Transverse colon (tissue), 4 donors: ENCODE measurements around the gene FNIP2. TPM values are rescaled to one million over a fixed set of nuclear protein-coding genes. Genes with fewer than 3 reads are reported as not detected.

Experiments used
- DNase-seq: peaks from one replicate; pipeline ENCODE4 v3.0.0-alpha.2; 2019
- H3K27ac ChIP-seq, 4 donors: fragments of 200-600 bp; sonication (generic); 2 replicates each; pipeline ENCODE4 v1.5.1; 2016 to 2018; ENCODE audit warnings: inconsistent platforms in 4 of 4
- H3K27me3 ChIP-seq: fragments of 200-600 bp; sonication (generic); 2 replicates; pipeline ENCODE4 v1.5.1; 2017; ENCODE audit warnings: inconsistent platforms
- H3K36me3 ChIP-seq, 4 donors: fragments of 200-600 bp; sonication (generic); 2 replicates each; pipeline ENCODE4 v1.5.1; 2017 to 2019; ENCODE audit warnings: inconsistent platforms in 4 of 4
- H3K4me1 ChIP-seq, 4 donors: fragments of 200-600 bp; sonication (generic); 2 replicates each; pipeline ENCODE4 v1.5.1; 2017 to 2020; ENCODE audit warnings: inconsistent platforms in 4 of 4
- H3K4me3 ChIP-seq, 4 donors: fragments of 200-600 bp; sonication (generic); 1 replicate in 1 of 4; 2 replicates in 3 of 4; pipeline versions ENCODE4 v1.5.1 to v1.6.1; 2017 to 2019; ENCODE audit warnings: inconsistent platforms in 4 of 4
- H3K9me3 ChIP-seq, 2 donors: fragments of 200-600 bp; sonication (generic); 2 replicates each; pipeline ENCODE4 v1.5.1; 2017 to 2019; ENCODE audit warnings: inconsistent platforms in 2 of 2
- CTCF ChIP-seq, 5 experiments: fragments of 200-600 bp in 3 of 5; fragments of 450-650 bp in 2 of 5; sonication (generic) in 3 of 5; IDR thresholded peaks; 1 replicate in 2 of 5; 2 replicates in 3 of 5; pipeline ENCODE4 v1.5.1; 2016 to 2017; ENCODE audit warnings: antibody characterized with exemption in 5 of 5, inconsistent platforms in 3 of 5, mild to moderate bottlenecking in 2 of 5, moderate library complexity in 1 of 5
- EP300 ChIP-seq: sonication (generic); formaldehyde crosslinking; IDR thresholded peaks from one replicate; pipeline ENCODE4 v1.6.1; 2017; ENCODE audit warnings: antibody characterized with exemption, low read depth
- POLR2A ChIP-seq: fragments of 450-650 bp; IDR thresholded peaks from one replicate; pipeline ENCODE4 v1.6.1; 2016; ENCODE audit warnings: antibody characterized with exemption, mild to moderate bottlenecking, moderate library complexity
- POLR2AphosphoS5 ChIP-seq, 3 donors: sonication (generic); formaldehyde crosslinking; IDR thresholded peaks; one replicate each; pipeline ENCODE4 v1.6.1; 2016; ENCODE audit warnings: antibody characterized with exemption in 3 of 3
- WGBS, 2 donors: methylation state at CpG; one replicate each; pipeline ENCODE4 v1.1.5; 2018; ENCODE audit warnings: low coverage in 1 of 2; 5-methylcytosine and 5-hydroxymethylcytosine counted together
- in situ Hi-C, 4 donors: fragments of 200-750 bp; cut with MboI; loops; one replicate each; pipeline versions ENCODE4 v1.15.0 to v1.15.1; 2017; ENCODE audit warnings: low sequenced_read_pairs in 3 of 4, low pct_ligation_motif_present in 1 of 4, low pct_unique_long_range_greater_than_20kb in 1 of 4
- intact Hi-C: fragments of 100-400 bp; cut with DNase I; formaldehyde crosslinking; loops from one replicate; pipeline ENCODE4 v1.15.1; 2023; ENCODE audit warnings: low total_unique reads
- total RNA-seq, 4 donors: library from RNA; depleted of rRNA; stranded (reverse); fragments of >200 nt; gene quantifications; one replicate each; pipeline ENCODE4 v1.1.0, GENCODE V29; 2016

Gene FNIP2
- total RNA-seq, 4 donors from 2014 or later: 47.2 to 105 (median 64.0) TPM

DNA sequence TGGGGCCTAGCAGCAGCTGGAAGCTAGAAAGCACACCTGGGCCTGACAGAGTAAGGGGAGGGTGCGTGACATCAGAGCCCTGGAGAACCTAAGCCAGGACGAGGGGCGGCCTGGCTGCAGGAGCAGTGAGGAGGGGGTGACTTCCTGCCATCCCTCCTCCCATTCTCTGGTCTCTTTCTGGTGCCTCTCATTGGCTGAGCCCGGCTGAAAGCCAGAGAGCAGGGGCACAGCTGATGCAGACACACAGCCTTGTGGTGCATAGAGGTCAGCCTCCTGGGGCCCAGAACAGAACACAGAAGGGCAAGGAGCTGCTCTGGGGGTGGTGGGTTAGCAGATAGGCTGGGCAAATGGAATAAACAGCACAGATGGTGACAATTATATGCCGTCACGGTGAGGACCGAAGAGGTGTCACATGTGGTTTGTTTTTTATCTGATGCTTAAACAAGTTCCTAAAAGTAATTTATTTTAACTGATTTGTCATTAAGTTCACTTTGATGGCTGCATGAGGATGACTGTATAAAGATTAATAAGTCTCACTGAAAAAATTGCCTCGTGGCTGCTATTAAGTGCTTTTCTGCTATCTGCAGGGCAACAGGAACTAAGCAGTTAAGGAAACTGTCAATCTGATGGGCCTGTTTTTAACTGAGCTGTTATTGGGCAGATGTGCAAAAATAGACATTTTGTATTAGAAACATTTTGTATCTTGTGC is 102.0 kb downstream of the FNIP2 start:
- intact Hi-C loops: no loop called here
- in situ Hi-C loops: loop anchor here in 3 of 4 donors (25.0 kb wide), 1 partner anchor 567 kb away; no protein-coding TSS in a partner anchor
- TF ChIP-seq POLR2AphosphoS5 (IDR thresholded peaks at IDR 0.05) (no peak), POLR2A (no peak), EP300 (no peak), CTCF (IDR thresholded peaks at IDR 0.05) (no peak)
- no peak for DNase-seq
- Histone ChIP-seq H3K36me3 (peaks cover 0 to 24% (median 11%) of the 10 kb centered on the region in 4 donors), H3K27me3 (no peaks in the 10 kb centered on the region), H3K27ac (no peak overlapping the region), H3K4me1 (no peaks in the 10 kb centered on the region), H3K9me3 (no peaks in the 10 kb centered on the region), H3K4me3 (no peak overlapping the region)
- WGBS, 2 donors: 81 to 84% methylated on average over 3 to 8 of the region's 8 CpGs

GRCh38 chr4:158871335-158871724 is 102.5 kb downstream of the FNIP2 start:
- 47 to 49% methylated on average over 3 of the region's 3 CpGs for WGBS, 2 donors
- no peaks in the 10 kb centered on the region for H3K4me1 ChIP-seq
- no peak overlapping the region for H3K4me3 ChIP-seq
- H3K27me3 ChIP-seq: no peaks in the 10 kb centered on the region
- intact Hi-C loops: no loop called here
- DNase-seq: no peak
- no peak overlapping the region for H3K27ac ChIP-seq
- H3K9me3 ChIP-seq: no peaks in the 10 kb centered on the region
- H3K36me3 ChIP-seq: peaks cover 0 to 25% (median 11%) of the 10 kb centered on the region in 4 donors
- in situ Hi-C loops: loop anchor here in 3 of 4 donors (25.0 kb wide), 1 partner anchor 566 kb away; no protein-coding TSS in a partner anchor
- no peak for TF ChIP-seq CTCF (IDR thresholded peaks at IDR 0.05)
- no peak for TF ChIP-seq POLR2AphosphoS5 (IDR thresholded peaks at IDR 0.05)
- no peak for TF ChIP-seq EP300
- TF ChIP-seq POLR2A: no peak

DNA sequence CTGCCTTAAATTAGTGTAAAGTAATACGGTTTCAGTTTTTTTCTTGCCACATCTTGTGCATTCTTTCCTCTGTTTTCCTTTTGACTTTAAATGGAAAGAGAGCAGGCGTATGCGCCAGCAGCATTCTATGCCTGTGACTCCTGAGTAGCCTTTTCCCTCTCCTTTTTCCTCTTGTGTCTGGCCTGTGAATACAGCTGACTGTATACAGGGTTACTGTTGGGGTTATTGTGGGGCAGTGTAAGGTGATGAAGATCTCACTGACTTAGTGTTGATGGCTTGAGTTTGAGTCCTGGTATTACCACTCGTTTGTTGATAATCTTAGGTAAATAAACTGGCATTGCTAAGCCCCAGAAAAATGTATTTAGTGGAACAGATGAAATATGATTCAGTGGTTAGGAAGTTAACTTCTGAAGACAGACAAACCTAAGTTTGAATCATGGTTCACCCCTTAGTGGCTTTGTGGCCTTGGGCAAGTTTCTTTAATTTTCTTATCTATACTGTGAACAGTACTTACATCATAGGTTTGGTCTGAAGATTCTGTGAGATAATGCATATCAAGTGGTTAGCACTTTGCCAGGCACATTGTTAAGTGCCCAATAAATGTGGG is 105.1 kb downstream of the FNIP2 start:
- Histone ChIP-seq H3K4me1 (no peaks in the 10 kb centered on the region), H3K27ac (no peak overlapping the region), H3K36me3 (peaks cover 0 to 35% (median 15%) of the 10 kb centered on the region in 4 donors), H3K9me3 (no peaks in the 10 kb centered on the region), H3K27me3 (no peaks in the 10 kb centered on the region), H3K4me3 (no peak overlapping the region)
- intact Hi-C loops: no loop called here
- no peak for DNase-seq
- in situ Hi-C loops: loop anchor here in 3 of 4 donors (25.0 kb wide), 1 partner anchor 563 kb away; no protein-coding TSS in a partner anchor
- no peak for TF ChIP-seq POLR2A
- no peak for TF ChIP-seq POLR2AphosphoS5 (IDR thresholded peaks at IDR 0.05)
- no peak for TF ChIP-seq EP300
- TF ChIP-seq CTCF (IDR thresholded peaks at IDR 0.05): no peak
- WGBS, 2 donors: 75 to 86% methylated on average over 4 of the region's 4 CpGs

- Histone ChIP-seq H3K27me3 (no peaks in the 10 kb centered on the region), H3K36me3 (peaks cover 0 to 32% (median 15%) of the 10 kb centered on the region in 4 donors), H3K4me1 (no peaks in the 10 kb centered on the region), H3K27ac (no peak overlapping the region), H3K9me3 (no peaks in the 10 kb centered on the region), H3K4me3 (no peak overlapping the region)
- DNase-seq: no peak
- TF ChIP-seq POLR2AphosphoS5 (IDR thresholded peaks at IDR 0.05): no peak
- TF ChIP-seq CTCF (IDR thresholded peaks at IDR 0.05): no peak
- no peak for TF ChIP-seq EP300
- no peak for TF ChIP-seq POLR2A
- in situ Hi-C loops: no loop called here
- intact Hi-C loops: no loop called here
- 93 to 100% methylated on average over 3 to 4 of the region's 4 CpGs for WGBS, 2 donors
Measured at GRCh38 chr4:158875026-158875425, 106.2 kb downstream of the FNIP2 start.
